H1 (cell line): ENCODE results near the gene SLC25A51. TPM values are rescaled to one million over a fixed set of nuclear protein-coding genes. Genes with fewer than 3 reads are reported as not detected.

Experiments used
- CTCF ChIA-PET: fragments of 300-600 bp; sonication (Branson Sonifier 250); formaldehyde crosslinking; loops from one replicate; lab custom pipeline; 2021; ENCODE audit not compliant: partially characterized antibody; lab: Charles Lee
- POLR2A ChIA-PET: fragments of 300-600 bp; sonication (Branson Sonifier 250); formaldehyde crosslinking; loops from one replicate; lab custom pipeline; 2021; ENCODE audit warnings: inconsistent platforms; ENCODE audit not compliant: partially characterized antibody; lab: Charles Lee
- DNase-seq, 2 experiments: peaks; one replicate each; pipeline versions ENCODE4 v3.0.0 to v3.0.0-alpha.2; 2010 to 2022; ENCODE audit warnings: low spot score in 2 of 2, low read depth in 1 of 2, mixed read lengths in 1 of 2
- FAIRE-seq: peaks from 2 replicates; lab custom pipeline; 2011; peaks lifted over from hg19 to GRCh38; lab: Jason Lieb, UNC
- H2AFZ ChIP-seq: 2 replicates; pipeline ENCODE4 v1.8.1; 2012; ENCODE audit warnings: low read length, inconsistent platforms
- H2AK5ac ChIP-seq: 2 replicates; pipeline ENCODE4 v1.6.1; 2013; ENCODE audit warnings: low read depth, low read length
- H2BK120ac ChIP-seq: replicated peaks from 2 replicates; pipeline ENCODE3; 2013; ENCODE audit warnings: low read depth, low read length, inconsistent platforms
- H2BK12ac ChIP-seq: 2 replicates; pipeline ENCODE4 v1.6.1; 2013; ENCODE audit warnings: low read depth, low read length
- H2BK15ac ChIP-seq: 2 replicates; pipeline ENCODE4 v1.6.1; 2013; ENCODE audit warnings: low read length
- H2BK20ac ChIP-seq: 2 replicates; pipeline ENCODE4 v1.6.1; 2013; ENCODE audit warnings: low read length
- H2BK5ac ChIP-seq: 2 replicates; pipeline ENCODE4 v1.6.1; 2013; ENCODE audit warnings: low read depth, low read length
- H3K14ac ChIP-seq: 2 replicates; pipeline ENCODE4 v1.6.1; 2013; ENCODE audit warnings: inconsistent platforms; ENCODE audit not compliant: insufficient read length
- H3K18ac ChIP-seq: 2 replicates; pipeline ENCODE4 v1.6.1; 2013; ENCODE audit warnings: low read length; ENCODE audit errors: extremely low read depth
- H3K23ac ChIP-seq: 2 replicates; pipeline ENCODE4 v1.6.1; 2013; ENCODE audit warnings: inconsistent platforms; ENCODE audit not compliant: insufficient read length
- H3K23me2 ChIP-seq: 2 replicates; pipeline ENCODE4 v1.6.1; 2013; ENCODE audit warnings: low read depth, low read length
- H3K27ac ChIP-seq: 2 replicates; pipeline ENCODE4 v1.6.1; 2011; ENCODE audit warnings: low read depth, low read length, inconsistent platforms
- H3K27me3 ChIP-seq, 4 experiments: replicated peaks in 1 of 4; 1 replicate in 1 of 4; 2 replicates in 3 of 4; pipeline versions ENCODE4 v1.6.1 to v1.8.1; 2011 to 2013; ENCODE audit warnings: low read length in 3 of 4, mild to moderate bottlenecking in 3 of 4, inconsistent platforms in 2 of 4, mixed read lengths in 2 of 4, moderate library complexity in 1 of 4; ENCODE audit not compliant: control insufficient read depth in 3 of 4, insufficient read depth in 3 of 4; ENCODE audit errors: extremely low read depth in 1 of 4
- H3K36me3 ChIP-seq, 4 experiments: 2 replicates each; pipeline versions ENCODE4 v1.6.1 to v1.8.1; 2011 to 2013; ENCODE audit warnings: mild to moderate bottlenecking in 4 of 4, low read length in 3 of 4, moderate library complexity in 2 of 4, control low read depth in 1 of 4, inconsistent platforms in 1 of 4; ENCODE audit not compliant: insufficient read depth in 4 of 4, control insufficient read depth in 2 of 4
- H3K4ac ChIP-seq: replicated peaks from 2 replicates; pipeline ENCODE3; 2013; ENCODE audit warnings: low read length, low read depth, mixed read lengths, inconsistent platforms; ENCODE audit not compliant: insufficient read length
- H3K4me1 ChIP-seq, 4 experiments: replicated peaks in 1 of 4; 1 replicate in 1 of 4; 2 replicates in 3 of 4; pipeline versions ENCODE4 v1.6.1 to v1.8.1; 2011 to 2013; ENCODE audit warnings: low read length in 3 of 4, inconsistent platforms in 2 of 4, mixed read lengths in 1 of 4; ENCODE audit not compliant: insufficient read depth in 4 of 4, control insufficient read depth in 3 of 4
- H3K4me2 ChIP-seq, 2 experiments: 2 replicates each; pipeline versions ENCODE4 v1.6.1 to v1.8.1; 2011 to 2013; ENCODE audit warnings: low read depth in 2 of 2, low read length in 2 of 2, control low read depth in 1 of 2, inconsistent platforms in 1 of 2, mild to moderate bottlenecking in 1 of 2; ENCODE audit not compliant: insufficient read depth in 1 of 2
- H3K4me3 ChIP-seq, 4 experiments: fragments of 200-600, 300-600 bp in 1 of 4; sonication (generic), shearing (Covaris generic), sonication (Bioruptor Twin) in 1 of 4; 2 replicates each; pipeline versions ENCODE4 v1.5.1 to v1.8.1; 2011 to 2016; ENCODE audit warnings: low read length in 4 of 4, low read depth in 3 of 4, control low read depth in 2 of 4, inconsistent platforms in 2 of 4, mild to moderate bottlenecking in 2 of 4, mixed read lengths in 1 of 4, moderate library complexity in 1 of 4; ENCODE audit not compliant: insufficient read depth in 2 of 4; ENCODE audit errors: extremely low read depth in 1 of 4
- H3K56ac ChIP-seq: replicated peaks from 2 replicates; pipeline ENCODE3; 2013; ENCODE audit warnings: low read depth, mild to moderate bottlenecking, mixed read lengths, low read length, inconsistent platforms; ENCODE audit not compliant: insufficient read length
- H3K79me1 ChIP-seq: 2 replicates; pipeline ENCODE4 v1.6.1; 2013; ENCODE audit warnings: low read depth, low read length, control low read depth
- H3K79me2 ChIP-seq, 2 experiments: 2 replicates each; pipeline versions ENCODE4 v1.6.1 to v1.8.1; 2012 to 2013; ENCODE audit warnings: low read length in 2 of 2, mild to moderate bottlenecking in 2 of 2, inconsistent platforms in 1 of 2; ENCODE audit not compliant: insufficient read depth in 2 of 2, control insufficient read depth in 1 of 2
- H3K9ac ChIP-seq, 4 experiments: replicated peaks in 1 of 4; 1 replicate in 1 of 4; 2 replicates in 3 of 4; pipeline versions ENCODE4 v1.6.1 to v1.8.1; 2011 to 2013; ENCODE audit warnings: low read depth in 3 of 4, low read length in 3 of 4, control low read depth in 2 of 4, mild to moderate bottlenecking in 2 of 4, moderate library complexity in 2 of 4, inconsistent platforms in 1 of 4; ENCODE audit errors: extremely low read depth in 1 of 4
- H3K9me3 ChIP-seq, 2 experiments: 2 replicates each; pipeline versions ENCODE4 v1.6.1 to v1.8.1; 2012 to 2013; ENCODE audit warnings: mild to moderate bottlenecking in 2 of 2, moderate library complexity in 2 of 2, control low read depth in 1 of 2, inconsistent platforms in 1 of 2, low read depth in 1 of 2, low read length in 1 of 2, mixed read lengths in 1 of 2; ENCODE audit not compliant: insufficient read depth in 2 of 2
- H4K20me1 ChIP-seq, 2 experiments: replicated peaks in 1 of 2; 2 replicates each; pipeline versions ENCODE3 to v1.8.1; 2011 to 2013; ENCODE audit warnings: inconsistent platforms in 2 of 2, low read length in 2 of 2, mild to moderate bottlenecking in 1 of 2; ENCODE audit not compliant: insufficient read depth in 2 of 2, control insufficient read depth in 1 of 2
- H4K5ac ChIP-seq: 2 replicates; pipeline ENCODE4 v1.6.1; 2013; ENCODE audit warnings: low read length, low read depth, mixed read lengths, inconsistent platforms; ENCODE audit not compliant: insufficient read length
- H4K8ac ChIP-seq: 2 replicates; pipeline ENCODE4 v1.8.0; 2013; ENCODE audit warnings: mild to moderate bottlenecking, moderate library complexity, low read length, inconsistent platforms; ENCODE audit not compliant: insufficient read depth; ENCODE audit errors: extremely low read depth
- H4K91ac ChIP-seq: replicated peaks from 2 replicates; pipeline ENCODE3; 2013; ENCODE audit warnings: low read length, mixed read lengths, inconsistent platforms; ENCODE audit not compliant: insufficient read length
- CBX5 ChIP-seq: fragments of 300-800, 300-1000 bp; sonication (generic); IDR thresholded peaks from 2 replicates; pipeline ENCODE4 v1.7.1; 2016; ENCODE audit warnings: antibody characterized with exemption, low read length, low read depth
- GTF2F1 ChIP-seq: IDR thresholded peaks from 2 replicates; pipeline ENCODE4 v1.6.1; 2012; ENCODE audit warnings: low read depth, low read length, improper control_type of control experiment, borderline replicate concordance
- WGBS, 2 experiments: shearing (Covaris generic) in 1 of 2; methylation state at CpG; one replicate each; pipeline versions ENCODE4 v1.1.6 to v1.1.7; 2013 to 2015; ENCODE audit warnings: low lambda C conversion rate in 2 of 2, mixed read lengths in 2 of 2, inconsistent platforms in 1 of 2, low coverage in 1 of 2, missing lambda C conversion rate in 1 of 2; ENCODE audit not compliant: insufficient replicate concordance in 2 of 2, insufficient coverage in 1 of 2, insufficient read length in 1 of 2; ENCODE audit errors: extremely low coverage in 1 of 2, missing lambda C conversion rate in 1 of 2; 5-methylcytosine and 5-hydroxymethylcytosine counted together
- polyA plus RNA-seq, 7 experiments: library from polyadenylated mRNA; depleted of rRNA in 3 of 7; stranded (reverse) in 5 of 7; unstranded in 2 of 7; fragments of >200 nt in 5 of 7; fragments of 200-250 nt in 2 of 7; gene quantifications; 1 replicate in 5 of 7; 2 replicates in 1 of 7; 4 replicates in 1 of 7; pipeline versions ENCODE4 v1.2.1 to v1.2.3, GENCODE V29; 2011 to 2013; ENCODE audit warnings: missing spikeins in 2 of 7, mixed read lengths in 2 of 7
- total RNA-seq: library from RNA; stranded (reverse); fragmentation: NEBNext Ultra II Directional; extraction: Animal tissue kit (Norgen Biotek cat#: 25700); gene quantifications from 2 replicates; pipeline ENCODE4 v1.2.1, GENCODE V29; 2021
- TF ChIP-seq, protein P1 (sequence below): IDR thresholded peaks from 2 replicates; pipeline ENCODE4 v1.6.1; 2011; ENCODE audit warnings: low read depth, mild to moderate bottlenecking, low read length; ENCODE audit not compliant: insufficient read depth
- TF ChIP-seq, protein P2 (sequence below): IDR thresholded peaks from 2 replicates; pipeline ENCODE4 v1.6.1; 2012; ENCODE audit warnings: inconsistent platforms

The SLC25A51 gene
- total and polyA plus RNA-seq, 2 of the 8 experiments (the other 6 are each of a cell fraction or from before 2014, with no cell fraction given): 8.0 to 14.5 TPM

DNA sequence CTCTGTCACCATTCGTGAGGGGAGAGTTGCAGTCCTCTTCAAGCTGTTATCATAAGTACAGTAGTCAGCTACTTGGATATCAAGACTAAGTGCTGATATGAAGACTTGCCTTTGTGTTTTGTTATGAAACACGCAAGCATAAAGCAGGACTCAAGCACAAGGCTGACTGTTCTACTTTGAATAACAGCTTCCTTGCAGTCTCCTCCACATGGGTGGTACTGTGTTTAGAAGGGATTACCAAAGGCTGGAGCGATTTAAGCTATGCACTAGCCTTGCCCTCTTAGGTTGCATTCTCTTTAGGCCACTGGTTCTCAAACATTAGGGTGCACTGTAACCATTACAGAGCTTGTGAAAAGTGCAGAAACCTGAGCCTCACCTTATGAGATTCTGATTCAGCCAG, 41.4 kb downstream of the SLC25A51 start:
- no peak overlapping the region for H2BK12ac ChIP-seq
- no peaks in the 10 kb centered on the region for H3K9me3 ChIP-seq
- no peak overlapping the region for H4K5ac ChIP-seq
- no peak overlapping the region for H3K23ac ChIP-seq
- ChIA-PET CTCF (interaction anchor here (0.9 kb wide), 2 partner anchors 17 to 224 kb away, joined by 3 read pairs; no protein-coding TSS in a partner anchor), POLR2A (no interaction called here)
- H3K4me3 ChIP-seq: no peak overlapping the region
- no peaks in the 10 kb centered on the region for H3K23me2 ChIP-seq
- peaks cover 0 to 15% (median 3%) of the 10 kb centered on the region in 4 experiments; a peak in 4 of 8 replicates for H3K36me3 ChIP-seq
- H2BK15ac ChIP-seq: no peak overlapping the region
- no peak overlapping the region for H3K56ac ChIP-seq
- H3K4me1 ChIP-seq: no peaks in the 10 kb centered on the region
- H4K20me1 ChIP-seq: peaks cover 1 to 2% of the 10 kb centered on the region in 2 experiments
- no peak overlapping the region for H2BK20ac ChIP-seq
- H4K91ac ChIP-seq: no peak overlapping the region
- H2AK5ac ChIP-seq: no peak overlapping the region
- no peak overlapping the region for H3K4me2 ChIP-seq
- no peak overlapping the region for H2BK5ac ChIP-seq
- no peak overlapping the region for H2BK120ac ChIP-seq
- H3K79me2 ChIP-seq: no peaks in the 10 kb centered on the region
- H3K4ac ChIP-seq: no peak overlapping the region
- no peak overlapping the region for H4K8ac ChIP-seq
- H3K27ac ChIP-seq: no peak overlapping the region
- 84% methylated on average over 3 of the region's 3 CpGs; no CpG with 5 or more reads in 1 of the 2 experiments for WGBS, 2 experiments
- H3K18ac ChIP-seq: no peak overlapping the region
- no peaks in the 10 kb centered on the region for H3K27me3 ChIP-seq
- TF ChIP-seq CBX5: no peak
- TF ChIP-seq GTF2F1: no peak
- TF ChIP-seq, protein P1, sequence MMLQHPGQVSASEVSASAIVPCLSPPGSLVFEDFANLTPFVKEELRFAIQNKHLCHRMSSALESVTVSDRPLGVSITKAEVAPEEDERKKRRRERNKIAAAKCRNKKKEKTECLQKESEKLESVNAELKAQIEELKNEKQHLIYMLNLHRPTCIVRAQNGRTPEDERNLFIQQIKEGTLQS: no peak
- TF ChIP-seq, protein P2, sequence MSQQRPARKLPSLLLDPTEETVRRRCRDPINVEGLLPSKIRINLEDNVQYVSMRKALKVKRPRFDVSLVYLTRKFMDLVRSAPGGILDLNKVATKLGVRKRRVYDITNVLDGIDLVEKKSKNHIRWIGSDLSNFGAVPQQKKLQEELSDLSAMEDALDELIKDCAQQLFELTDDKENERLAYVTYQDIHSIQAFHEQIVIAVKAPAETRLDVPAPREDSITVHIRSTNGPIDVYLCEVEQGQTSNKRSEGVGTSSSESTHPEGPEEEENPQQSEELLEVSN: no peak
- H3K14ac ChIP-seq: no peak overlapping the region
- no peaks in the 10 kb centered on the region for H3K79me1 ChIP-seq
- FAIRE-seq (no peak), DNase-seq (no peak)
- H3K9ac ChIP-seq: no peak overlapping the region
- H2AFZ ChIP-seq: no peak overlapping the region
